K562 (cell line): ENCODE results near the gene PALLD. TPM values are rescaled to one million over a fixed set of nuclear protein-coding genes. Genes with fewer than 3 reads are reported as not detected.

Experiments
- ATAC-seq: fragments of 200-7000 bp; cut with Tn5 transposase; 3 replicates; pipeline ENCODE4 v1.9.1; 2020; ENCODE audit warnings: moderate library complexity
- BruUV-seq: library from RNA; stranded (reverse); fragments of 400-500 nt; replicated peaks from 2 replicates; lab custom pipeline; 2021; lab: Mats Ljungman, UMichigan
- CTCF ChIA-PET: fragments of 300-600 bp; formaldehyde crosslinking; extraction: SDS; loops from one replicate; lab custom pipeline; 2021; ENCODE audit warnings: low intra/inter-chr PET ratio; lab: Yijun Ruan, JAX
- POLR2A ChIA-PET: fragments of 300-600, 350-650 bp; sonication (Branson Sonifier 250); formaldehyde crosslinking; extraction: SDS; loops from one replicate; lab custom pipeline; 2021; ENCODE audit warnings: antibody characterized with exemption, inconsistent platforms; lab: Yijun Ruan, JAX
- DNase-seq, 4 experiments: peaks; one replicate each; pipeline versions ENCODE4 v3.0.0 to v3.0.0-alpha.2; 2011 to 2018; ENCODE audit warnings: low spot score in 3 of 4, mixed read lengths in 3 of 4; ENCODE audit errors: extremely low read depth in 1 of 4
- FAIRE-seq: peaks from 2 replicates; lab custom pipeline; 2011; peaks lifted over from hg19 to GRCh38; lab: Jason Lieb, UNC
- H2AFZ ChIP-seq: 2 replicates; pipeline ENCODE4 v1.6.0; 2011; ENCODE audit warnings: low read depth, low read length, control low read depth, inconsistent platforms
- H3K27ac ChIP-seq: fragments of 200-600 bp; 3 replicates; pipeline ENCODE4 v1.8.0; 2011; ENCODE audit warnings: low read depth, mild to moderate bottlenecking, control low read depth, inconsistent platforms, low read length, moderate library complexity, mixed read lengths; ENCODE audit errors: extremely low read depth
- H3K27me3 ChIP-seq, 2 experiments: fragments of 300-600 bp in 1 of 2; 2 replicates in 1 of 2; 3 replicates in 1 of 2; pipeline versions ENCODE4 v1.6.0 to v1.8.0; 2011; ENCODE audit warnings: inconsistent platforms in 2 of 2, low read length in 2 of 2, mild to moderate bottlenecking in 1 of 2, mixed read lengths in 1 of 2, moderate library complexity in 1 of 2; ENCODE audit not compliant: control insufficient read depth in 2 of 2, insufficient read depth in 2 of 2
- H3K36me3 ChIP-seq: fragments of 300-600 bp; 3 replicates; pipeline ENCODE4 v1.8.0; 2011; ENCODE audit warnings: mild to moderate bottlenecking, low read length, inconsistent platforms; ENCODE audit not compliant: control insufficient read depth, insufficient read depth
- H3K4me1 ChIP-seq, 2 experiments: fragments of 200-600 bp in 1 of 2; replicated peaks in 1 of 2; 2 replicates in 1 of 2; 3 replicates in 1 of 2; pipeline versions ENCODE4 v1.5.1 to v1.8.0; 2011; ENCODE audit warnings: inconsistent platforms in 2 of 2, low read length in 2 of 2, mild to moderate bottlenecking in 1 of 2, mixed read lengths in 1 of 2, moderate library complexity in 1 of 2; ENCODE audit not compliant: control insufficient read depth in 2 of 2, insufficient read depth in 2 of 2
- H3K4me2 ChIP-seq: 2 replicates; pipeline ENCODE4 v1.6.1; 2011; ENCODE audit warnings: low read length, control low read depth, inconsistent platforms, mixed read lengths; ENCODE audit not compliant: insufficient read depth
- H3K4me3 ChIP-seq: fragments of 200-600 bp; sonication (generic), shearing (Covaris generic); 2 replicates; pipeline ENCODE4 v1.5.1; 2016; ENCODE audit warnings: control low read depth, inconsistent platforms
- H3K79me2 ChIP-seq: fragments of 200-600 bp; 3 replicates; pipeline ENCODE4 v1.8.0; 2011; ENCODE audit warnings: low read length, inconsistent platforms; ENCODE audit not compliant: control insufficient read depth, insufficient read depth
- H3K9ac ChIP-seq, 2 experiments: 2 replicates each; pipeline versions ENCODE4 v1.6.0 to v1.6.1; 2011; ENCODE audit warnings: low read depth in 2 of 2, low read length in 2 of 2, control low read depth in 1 of 2, inconsistent platforms in 1 of 2, mild to moderate bottlenecking in 1 of 2, mixed read lengths in 1 of 2; ENCODE audit not compliant: insufficient read depth in 1 of 2
- H3K9me1 ChIP-seq: one replicate; pipeline ENCODE4 v1.6.0; 2011; ENCODE audit warnings: inconsistent platforms, mild to moderate bottlenecking, low read length, moderate library complexity; ENCODE audit not compliant: control insufficient read depth, insufficient read depth
- H3K9me3 ChIP-seq: replicated peaks from 2 replicates; pipeline ENCODE4 v1.5.1; 2011; ENCODE audit warnings: low read depth, low read length, inconsistent platforms; ENCODE audit not compliant: control insufficient read depth, insufficient read depth
- H4K20me1 ChIP-seq: replicated peaks from 2 replicates; pipeline ENCODE4 v1.6.1; 2011; ENCODE audit warnings: low read length, inconsistent platforms, mixed read lengths; ENCODE audit not compliant: control insufficient read depth, insufficient read depth
- CBFB ChIP-seq: sonication (generic); formaldehyde crosslinking; IDR thresholded peaks from 2 replicates; pipeline ENCODE4 v1.4.0; 2020; ENCODE audit warnings: mild to moderate bottlenecking, missing genetic modification reagents
- CREBBP ChIP-seq: IDR thresholded peaks from one replicate; pipeline ENCODE4 v1.6.1; 2012; ENCODE audit warnings: low read depth, mild to moderate bottlenecking, control low read depth, inconsistent platforms, low read length
- MED1 ChIP-seq: sonication (generic); formaldehyde crosslinking; IDR thresholded peaks from 2 replicates; pipeline ENCODE4 v1.8.1; 2023; ENCODE audit warnings: missing genetic modification reagents, borderline replicate concordance
- NFIC ChIP-seq: fragments of 450-650 bp; IDR thresholded peaks from 2 replicates; pipeline ENCODE4 v1.6.1; 2017; ENCODE audit warnings: mild to moderate bottlenecking, inconsistent platforms
- TCF3 ChIP-seq: sonication (generic); formaldehyde crosslinking; IDR thresholded peaks from 2 replicates; pipeline ENCODE4 v1.4.0; 2020; ENCODE audit warnings: mild to moderate bottlenecking, missing genetic modification reagents
- TEAD2 ChIP-seq: fragments of 450-650 bp; IDR thresholded peaks from 2 replicates; pipeline ENCODE4 v1.6.1; 2016; ENCODE audit warnings: missing genetic modification characterization, control low read depth, missing compliant biosample characterization
- WGBS: fragments of 100-300 bp; shearing (Covaris generic); methylation state at CpG from one replicate; pipeline ENCODE4 v1.1.6; 2016; ENCODE audit warnings: low coverage, mixed read lengths; ENCODE audit not compliant: insufficient coverage; ENCODE audit errors: missing lambda C conversion rate; 5-methylcytosine and 5-hydroxymethylcytosine counted together
- in situ Hi-C: fragments of 300-500 bp; cut with MboI; formaldehyde crosslinking; loops from 4 replicates; pipeline ENCODE4 v1.15.0; 2018; ENCODE audit warnings: inconsistent platforms, mixed read lengths
- intact Hi-C: fragments of 100-400 bp; cut with micrococcal nuclease; formaldehyde crosslinking; loops from 2 replicates; pipeline ENCODE4 v1.14.2; 2022
- polyA plus RNA-seq, 8 experiments: library from polyadenylated mRNA; depleted of rRNA in 4 of 8; stranded (reverse) in 5 of 8; unstranded in 3 of 8; fragments of >200 nt; fragmentation: Nextera tagmentation in 2 of 8; fragmentation: Illumina TruSeq in 1 of 8; extraction: Ambion mirVana in 2 of 8; extraction: Trizol in 1 of 8; gene quantifications; 2 replicates each; pipeline versions ENCODE4 v1.2.1 to v1.2.3, GENCODE V29; 2011 to 2014; ENCODE audit warnings: inconsistent platforms in 1 of 8, missing spikeins in 1 of 8
- total RNA-seq, 7 experiments: library from RNA; depleted of rRNA in 6 of 7; stranded (reverse); fragments of >200 nt in 6 of 7; fragmentation: Illumina TruSeq in 2 of 7; extraction: Trizol in 2 of 7; gene quantifications; 2 replicates each; pipeline versions ENCODE4 v1.2.1 to v1.2.3, GENCODE V29; 2011 to 2021; ENCODE audit warnings: low replicate concordance in 1 of 7
- TF ChIP-seq, protein P1 (sequence below): fragments of 250-450 bp; sonication (Bioruptor Pico); IDR thresholded peaks from 2 replicates; pipeline ENCODE4 v1.4.0; 2020
- TF ChIP-seq, protein P2 (sequence below): fragments of 200-800 bp; sonication (Bioruptor generic); IDR thresholded peaks from 2 replicates; pipeline ENCODE4 v1.6.1; 2017; ENCODE audit warnings: missing genetic modification characterization, missing compliant biosample characterization
- TF ChIP-seq, protein P3 (sequence below), 2 experiments: fragments of 450-650 bp in 1 of 2; sonication (generic) in 1 of 2; formaldehyde crosslinking in 1 of 2; IDR thresholded peaks; 2 replicates each; pipeline versions ENCODE4 v1.7.1 to v1.9.0; 2016 to 2022; ENCODE audit warnings: inconsistent platforms in 1 of 2, mild to moderate bottlenecking in 1 of 2, missing genetic modification reagents in 1 of 2

PALLD gene
- total and polyA plus RNA-seq, 9 of the 15 experiments (the other 6 are each of a cell fraction or from before 2014, with no cell fraction given), result 0.01 to 0.35 (median 0.06) TPM; not detected in 3

DNA sequence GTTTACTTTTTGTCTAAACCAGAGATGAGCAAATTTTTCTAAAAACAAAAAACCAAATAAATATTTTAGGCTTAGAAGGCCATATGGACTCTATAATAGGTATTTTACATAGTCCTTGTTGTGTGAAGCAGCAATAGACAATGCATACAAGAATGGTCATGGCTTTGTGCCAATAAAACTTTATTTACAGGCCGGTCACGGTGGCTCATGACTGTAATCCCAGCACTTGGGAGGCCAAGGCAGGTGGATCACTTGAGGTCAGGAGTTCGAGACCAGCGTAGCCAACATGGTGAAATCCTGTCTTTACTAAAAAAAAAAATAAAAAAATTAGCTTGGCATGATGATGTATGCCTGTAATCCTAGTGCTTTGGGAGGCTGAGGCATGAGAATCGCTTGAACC lies 285.6 kb downstream of the PALLD start:
- FAIRE-seq, result no peak
- TF ChIP-seq CBFB (no peak), TCF3 (no peak), MED1 (CRISPR knock-in tag) (no peak), CREBBP (no peak), TEAD2 (tag) (no peak), NFIC (0 out of 2 replicates have a peak, but pooled peaks have one; percentile 18)
- TF ChIP-seq, protein P1, sequence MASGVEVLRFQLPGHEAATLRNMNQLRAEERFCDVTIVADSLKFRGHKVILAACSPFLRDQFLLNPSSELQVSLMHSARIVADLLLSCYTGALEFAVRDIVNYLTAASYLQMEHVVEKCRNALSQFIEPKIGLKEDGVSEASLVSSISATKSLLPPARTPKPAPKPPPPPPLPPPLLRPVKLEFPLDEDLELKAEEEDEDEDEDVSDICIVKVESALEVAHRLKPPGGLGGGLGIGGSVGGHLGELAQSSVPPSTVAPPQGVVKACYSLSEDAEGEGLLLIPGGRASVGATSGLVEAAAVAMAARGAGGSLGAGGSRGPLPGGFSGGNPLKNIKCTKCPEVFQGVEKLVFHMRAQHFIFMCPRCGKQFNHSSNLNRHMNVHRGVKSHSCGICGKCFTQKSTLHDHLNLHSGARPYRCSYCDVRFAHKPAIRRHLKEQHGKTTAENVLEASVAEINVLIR (CRISPR knock-in tag), result no peak
- TF ChIP-seq, protein P2, sequence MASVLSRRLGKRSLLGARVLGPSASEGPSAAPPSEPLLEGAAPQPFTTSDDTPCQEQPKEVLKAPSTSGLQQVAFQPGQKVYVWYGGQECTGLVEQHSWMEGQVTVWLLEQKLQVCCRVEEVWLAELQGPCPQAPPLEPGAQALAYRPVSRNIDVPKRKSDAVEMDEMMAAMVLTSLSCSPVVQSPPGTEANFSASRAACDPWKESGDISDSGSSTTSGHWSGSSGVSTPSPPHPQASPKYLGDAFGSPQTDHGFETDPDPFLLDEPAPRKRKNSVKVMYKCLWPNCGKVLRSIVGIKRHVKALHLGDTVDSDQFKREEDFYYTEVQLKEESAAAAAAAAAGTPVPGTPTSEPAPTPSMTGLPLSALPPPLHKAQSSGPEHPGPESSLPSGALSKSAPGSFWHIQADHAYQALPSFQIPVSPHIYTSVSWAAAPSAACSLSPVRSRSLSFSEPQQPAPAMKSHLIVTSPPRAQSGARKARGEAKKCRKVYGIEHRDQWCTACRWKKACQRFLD (CRISPR knock-in tag), result no peak
- TF ChIP-seq, protein P3, sequence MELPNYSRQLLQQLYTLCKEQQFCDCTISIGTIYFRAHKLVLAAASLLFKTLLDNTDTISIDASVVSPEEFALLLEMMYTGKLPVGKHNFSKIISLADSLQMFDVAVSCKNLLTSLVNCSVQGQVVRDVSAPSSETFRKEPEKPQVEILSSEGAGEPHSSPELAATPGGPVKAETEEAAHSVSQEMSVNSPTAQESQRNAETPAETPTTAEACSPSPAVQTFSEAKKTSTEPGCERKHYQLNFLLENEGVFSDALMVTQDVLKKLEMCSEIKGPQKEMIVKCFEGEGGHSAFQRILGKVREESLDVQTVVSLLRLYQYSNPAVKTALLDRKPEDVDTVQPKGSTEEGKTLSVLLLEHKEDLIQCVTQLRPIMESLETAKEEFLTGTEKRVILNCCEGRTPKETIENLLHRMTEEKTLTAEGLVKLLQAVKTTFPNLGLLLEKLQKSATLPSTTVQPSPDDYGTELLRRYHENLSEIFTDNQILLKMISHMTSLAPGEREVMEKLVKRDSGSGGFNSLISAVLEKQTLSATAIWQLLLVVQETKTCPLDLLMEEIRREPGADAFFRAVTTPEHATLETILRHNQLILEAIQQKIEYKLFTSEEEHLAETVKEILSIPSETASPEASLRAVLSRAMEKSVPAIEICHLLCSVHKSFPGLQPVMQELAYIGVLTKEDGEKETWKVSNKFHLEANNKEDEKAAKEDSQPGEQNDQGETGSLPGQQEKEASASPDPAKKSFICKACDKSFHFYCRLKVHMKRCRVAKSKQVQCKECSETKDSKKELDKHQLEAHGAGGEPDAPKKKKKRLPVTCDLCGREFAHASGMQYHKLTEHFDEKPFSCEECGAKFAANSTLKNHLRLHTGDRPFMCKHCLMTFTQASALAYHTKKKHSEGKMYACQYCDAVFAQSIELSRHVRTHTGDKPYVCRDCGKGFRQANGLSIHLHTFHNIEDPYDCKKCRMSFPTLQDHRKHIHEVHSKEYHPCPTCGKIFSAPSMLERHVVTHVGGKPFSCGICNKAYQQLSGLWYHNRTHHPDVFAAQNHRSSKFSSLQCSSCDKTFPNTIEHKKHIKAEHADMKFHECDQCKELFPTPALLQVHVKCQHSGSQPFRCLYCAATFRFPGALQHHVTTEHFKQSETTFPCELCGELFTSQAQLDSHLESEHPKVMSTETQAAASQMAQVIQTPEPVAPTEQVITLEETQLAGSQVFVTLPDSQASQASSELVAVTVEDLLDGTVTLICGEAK (IDR thresholded peaks at IDR 0.05), result peak; percentile 72
- TF ChIP-seq, protein P3 (CRISPR knock-in tag; IDR thresholded peaks at IDR 0.05), result no peak

More for the DNA sequence above, 285.6 kb downstream of the PALLD start:
- Histone ChIP-seq H3K4me3 (no peak overlapping the region), H3K9me1 (no peaks in the 10 kb centered on the region), H3K27me3 (peaks cover 0 to 6% of the 10 kb centered on the region in 2 experiments; a peak in 1 of 5 replicates), H3K4me1 (no peaks in the 10 kb centered on the region), H3K36me3 (no peaks in the 10 kb centered on the region), H2AFZ (no peak overlapping the region), H3K27ac (no peak overlapping the region), H3K4me2 (no peak overlapping the region), H3K9ac (no peak overlapping the region), H3K9me3 (no peaks in the 10 kb centered on the region), H4K20me1 (no peaks in the 10 kb centered on the region), H3K79me2 (no peaks in the 10 kb centered on the region)
- in situ Hi-C loops (no loop called here), intact Hi-C loops (no loop called here)
- ChIA-PET POLR2A (no interaction called here), CTCF (no interaction called here)
- no TSS peak for BruUV-seq
- DNase-seq (no peak), ATAC-seq (no peak)
- 0% methylated on average over 5 of the region's 5 CpGs for WGBS
